NB4 (cell line): Measurements from ENCODE around the gene SELENOS.
A peak's percentile ranks its signal among the peaks of the same experiment; 100 is the strongest.

Experiments
- DNase-seq: peaks from one replicate; pipeline ENCODE4 v3.0.0; 2010; ENCODE audit warnings: low read depth
- H3K4me3 ChIP-seq: one replicate; pipeline ENCODE4 v1.5.1; 2011; ENCODE audit warnings: mild to moderate bottlenecking, low read depth, low read length, moderate library complexity
- MYC ChIP-seq: IDR thresholded peaks from 2 replicates; pipeline ENCODE4 v1.6.1; 2011; ENCODE audit warnings: low read depth, low read length
- POLR2A ChIP-seq: IDR thresholded peaks from 2 replicates; pipeline ENCODE4 v1.6.1; 2011; ENCODE audit warnings: mild to moderate bottlenecking; ENCODE audit not compliant: insufficient read length; ENCODE audit errors: extremely low read depth
- TF ChIP-seq, protein P1 (sequence below): IDR thresholded peaks from 2 replicates; pipeline ENCODE4 v1.6.1; 2011; ENCODE audit warnings: low read depth, low read length
- TF ChIP-seq, protein P2 (sequence below): IDR thresholded peaks from one replicate; pipeline ENCODE4 v1.5.1; 2012; ENCODE audit warnings: low read depth, low read length

Gene SELENOS

DNA sequence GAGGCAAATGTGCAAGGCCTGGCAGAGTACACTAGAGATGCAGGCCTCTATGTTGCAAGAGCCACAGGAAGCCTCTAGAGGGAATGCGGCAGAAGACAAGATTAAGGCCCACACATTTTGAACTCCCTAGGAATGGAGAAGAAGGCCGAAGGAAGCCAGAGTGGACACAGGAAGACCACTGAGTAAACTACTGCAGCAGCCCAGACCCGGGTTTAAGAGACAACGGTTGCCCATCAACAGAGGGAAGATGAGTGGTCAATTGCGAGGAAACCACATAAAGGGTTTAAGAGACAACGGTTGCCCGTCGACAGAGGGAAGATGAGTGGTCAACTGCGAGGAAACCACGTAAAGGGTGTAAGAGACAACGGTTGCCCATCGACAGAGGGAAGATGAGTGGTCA, 40.0 kb downstream of the SELENOS start:
- peak; percentile 91 for DNase-seq
- H3K4me3 ChIP-seq: peak overlapping the region; percentile 70
- TF ChIP-seq, protein P1, sequence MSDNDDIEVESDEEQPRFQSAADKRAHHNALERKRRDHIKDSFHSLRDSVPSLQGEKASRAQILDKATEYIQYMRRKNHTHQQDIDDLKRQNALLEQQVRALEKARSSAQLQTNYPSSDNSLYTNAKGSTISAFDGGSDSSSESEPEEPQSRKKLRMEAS: no peak
- TF ChIP-seq MYC: no peak
- TF ChIP-seq, protein P2, sequence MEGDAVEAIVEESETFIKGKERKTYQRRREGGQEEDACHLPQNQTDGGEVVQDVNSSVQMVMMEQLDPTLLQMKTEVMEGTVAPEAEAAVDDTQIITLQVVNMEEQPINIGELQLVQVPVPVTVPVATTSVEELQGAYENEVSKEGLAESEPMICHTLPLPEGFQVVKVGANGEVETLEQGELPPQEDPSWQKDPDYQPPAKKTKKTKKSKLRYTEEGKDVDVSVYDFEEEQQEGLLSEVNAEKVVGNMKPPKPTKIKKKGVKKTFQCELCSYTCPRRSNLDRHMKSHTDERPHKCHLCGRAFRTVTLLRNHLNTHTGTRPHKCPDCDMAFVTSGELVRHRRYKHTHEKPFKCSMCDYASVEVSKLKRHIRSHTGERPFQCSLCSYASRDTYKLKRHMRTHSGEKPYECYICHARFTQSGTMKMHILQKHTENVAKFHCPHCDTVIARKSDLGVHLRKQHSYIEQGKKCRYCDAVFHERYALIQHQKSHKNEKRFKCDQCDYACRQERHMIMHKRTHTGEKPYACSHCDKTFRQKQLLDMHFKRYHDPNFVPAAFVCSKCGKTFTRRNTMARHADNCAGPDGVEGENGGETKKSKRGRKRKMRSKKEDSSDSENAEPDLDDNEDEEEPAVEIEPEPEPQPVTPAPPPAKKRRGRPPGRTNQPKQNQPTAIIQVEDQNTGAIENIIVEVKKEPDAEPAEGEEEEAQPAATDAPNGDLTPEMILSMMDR: no peak
- no peak for TF ChIP-seq POLR2A

DNA sequence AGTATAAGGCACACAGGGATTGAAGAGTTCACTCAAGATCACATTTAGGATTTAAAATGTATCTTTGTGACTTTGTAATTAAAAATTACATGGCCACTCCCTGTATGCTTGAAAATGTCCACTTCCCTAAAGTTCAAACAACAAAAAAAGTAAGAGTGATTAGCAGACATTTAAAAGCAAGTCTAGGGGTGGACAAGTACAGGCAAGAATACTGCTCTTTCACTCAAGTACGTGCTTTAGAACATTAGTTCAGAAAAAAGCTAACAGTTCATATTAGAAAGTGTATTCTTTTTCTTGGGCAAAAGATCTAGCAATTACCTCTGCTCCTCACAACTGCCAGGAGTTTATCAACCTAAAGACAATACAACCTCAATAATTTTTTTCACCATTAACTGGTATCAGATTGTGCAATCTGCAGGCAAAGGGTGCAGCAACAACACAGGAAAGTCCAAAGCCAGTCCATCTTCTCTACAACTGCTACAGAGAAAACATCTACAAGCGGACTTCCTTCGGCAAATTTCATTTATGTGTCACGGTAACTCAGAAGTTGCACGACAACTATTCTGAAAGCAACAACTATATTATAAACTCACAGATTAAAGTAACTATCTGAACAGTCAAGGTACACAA, 43.5 kb downstream of the SELENOS start:
- TF ChIP-seq, protein P2: no peak
- DNase-seq: no peak
- no peak overlapping the region for H3K4me3 ChIP-seq

GRCh38 chr15:101232677-101233076, 44.6 kb downstream of the SELENOS start:
- DNase-seq: no peak
- H3K4me3 ChIP-seq: no peak overlapping the region
- no peak for TF ChIP-seq POLR2A
- TF ChIP-seq, protein P2: no peak
- TF ChIP-seq MYC: no peak
- TF ChIP-seq, protein P1: no peak

- no peak overlapping the region for H3K4me3 ChIP-seq
- TF ChIP-seq, protein P2: no peak
- no peak for TF ChIP-seq POLR2A
- TF ChIP-seq, protein P1: no peak
- no peak for TF ChIP-seq MYC
- no peak for DNase-seq
Observed at GRCh38 chr15:101228313-101228712, 49.0 kb downstream of the SELENOS start.

GRCh38 chr15:101225658-101226057, 51.6 kb downstream of the SELENOS start:
- H3K4me3 ChIP-seq: no peak overlapping the region
- TF ChIP-seq, protein P2: no peak
- no peak for TF ChIP-seq MYC
- TF ChIP-seq POLR2A: no peak
- TF ChIP-seq, protein P1: 0 out of 2 replicates have a peak, but pooled peaks have one; percentile 1
- no peak for DNase-seq
